Aorta (tissue), 5 donors: ENCODE results near the gene ANK3. TPM values are rescaled to one million over a fixed set of nuclear protein-coding genes. Genes with fewer than 3 reads are reported as not detected.

Experiments used
- ATAC-seq: fragments of 200-7000 bp; cut with Tn5 transposase; one replicate; pipeline ENCODE4 v1.9.1; 2022; ENCODE audit warnings: moderate library complexity; ENCODE audit not compliant: low FRiP score
- DNase-seq, 2 donors: peaks; one replicate each; pipeline ENCODE4 v3.0.0-alpha.2; 2020
- H3K27ac ChIP-seq, 2 donors: one replicate each; pipeline ENCODE4 v1.5.1; 2013; ENCODE audit warnings: low read length in 2 of 2, mild to moderate bottlenecking in 2 of 2, moderate library complexity in 2 of 2, control low read depth in 1 of 2, inconsistent platforms in 1 of 2, low read depth in 1 of 2
- H3K27me3 ChIP-seq, 2 donors: one replicate each; pipeline ENCODE4 v1.6.1; 2013; ENCODE audit warnings: control low read depth in 1 of 2, low read length in 1 of 2, mild to moderate bottlenecking in 1 of 2, moderate library complexity in 1 of 2; ENCODE audit not compliant: insufficient read depth in 2 of 2, control insufficient read depth in 1 of 2
- H3K36me3 ChIP-seq, 2 donors: one replicate each; pipeline ENCODE4 v1.6.1; 2013; ENCODE audit warnings: control low read depth in 1 of 2, low read length in 1 of 2, mild to moderate bottlenecking in 1 of 2; ENCODE audit not compliant: insufficient read depth in 2 of 2, control insufficient read depth in 1 of 2
- H3K4me1 ChIP-seq, 2 donors: one replicate each; pipeline ENCODE4 v1.6.1; 2013; ENCODE audit warnings: low read length in 2 of 2, control low read depth in 1 of 2, mild to moderate bottlenecking in 1 of 2, moderate library complexity in 1 of 2; ENCODE audit not compliant: insufficient read depth in 2 of 2, control insufficient read depth in 1 of 2
- H3K4me3 ChIP-seq, 2 donors: one replicate each; pipeline ENCODE4 v1.5.1; 2013; ENCODE audit warnings: low read length in 2 of 2, control low read depth in 1 of 2, mild to moderate bottlenecking in 1 of 2
- H3K9me3 ChIP-seq: one replicate; pipeline ENCODE4 v1.6.1; 2013; ENCODE audit warnings: mild to moderate bottlenecking, low read length; ENCODE audit not compliant: control insufficient read depth
- WGBS, 2 donors: extraction: QIAGEN DNeasy Blood & Tissue Kit; methylation state at CpG; one replicate each; pipeline ENCODE4 v1.1.7; 2013; 5-methylcytosine and 5-hydroxymethylcytosine counted together
- intact Hi-C, 2 donors: fragments of 100-400 bp; cut with DNase I; formaldehyde crosslinking; loops; one replicate each; pipeline versions ENCODE4 v1.14.2 to v1.15.0; 2022
- polyA plus RNA-seq, 2 donors: library from polyadenylated mRNA; stranded (reverse); fragments of 200-250 nt; gene quantifications; one replicate each; pipeline ENCODE4 v1.2.3, GENCODE V29; 2013
- total RNA-seq, 2 donors: library from RNA; stranded (reverse); fragmentation: NEBNext Ultra II Directional; extraction: Animal tissue kit (Norgen Biotek cat#: 25700); gene quantifications; one replicate each; pipeline ENCODE4 v1.2.1, GENCODE V29; 2021
- donor health status: healthy with polysubstance abuse.
- donor health status: Bipolar disorder and iron deficiency.
- donor health status: DM: no; HTN: no; CAD: no.
- donor health status: DM: no; HTN: no; CAD: no.
- donor health status: DM: yes; HTN: yes; CAD: no.

Gene ANK3
- total and polyA plus RNA-seq, 4 donors, result 16.5 to 38.2 (median 20.6) TPM

GRCh38 chr10:60031664-60032063 lies 358.0 kb downstream of the ANK3 start:
- Histone ChIP-seq H3K9me3 (no peaks in the 10 kb centered on the region), H3K27ac (peak overlapping the region in 1 of 2 donors; percentile 25), H3K36me3 (no peaks in the 10 kb centered on the region), H3K27me3 (no peaks in the 10 kb centered on the region), H3K4me1 (no peaks in the 10 kb centered on the region), H3K4me3 (no peak overlapping the region)
- ATAC-seq (peak; percentile 57), DNase-seq (no peak)
- intact Hi-C loops, result loop anchor here in 1 of 2 donors (2.0 kb wide), 1 partner anchor 407 kb away; no protein-coding TSS in a partner anchor

GRCh38 chr10:60031183-60031582 lies 358.5 kb downstream of the ANK3 start:
- H3K36me3 ChIP-seq, result no peaks in the 10 kb centered on the region
- ATAC-seq, result no peak
- H3K9me3 ChIP-seq, result no peaks in the 10 kb centered on the region
- H3K27ac ChIP-seq, result no peak overlapping the region
- H3K4me3 ChIP-seq, result no peak overlapping the region
- H3K27me3 ChIP-seq, result no peaks in the 10 kb centered on the region
- H3K4me1 ChIP-seq, result no peaks in the 10 kb centered on the region
- no peak for DNase-seq
- intact Hi-C loops, result no loop called here
- 66 to 79% methylated on average over 1 of the region's 1 CpG for WGBS, 2 donors

GRCh38 chr10:60029475-60029874 lies 360.2 kb downstream of the ANK3 start:
- no peaks in the 10 kb centered on the region for H3K9me3 ChIP-seq
- no peak overlapping the region for H3K4me3 ChIP-seq
- H3K36me3 ChIP-seq, result no peaks in the 10 kb centered on the region
- no peak for ATAC-seq
- H3K4me1 ChIP-seq, result no peaks in the 10 kb centered on the region
- intact Hi-C loops, result no loop called here
- H3K27me3 ChIP-seq, result no peaks in the 10 kb centered on the region
- no peak for DNase-seq
- no peak overlapping the region for H3K27ac ChIP-seq
- WGBS, 2 donors, result 87 to 89% methylated on average over 6 of the region's 6 CpGs

GRCh38 chr10:60028081-60028480 lies 361.6 kb downstream of the ANK3 start:
- no peaks in the 10 kb centered on the region for H3K4me1 ChIP-seq
- H3K4me3 ChIP-seq, result no peak overlapping the region
- H3K27me3 ChIP-seq, result no peaks in the 10 kb centered on the region
- ATAC-seq (no peak), DNase-seq (no peak)
- no peaks in the 10 kb centered on the region for H3K9me3 ChIP-seq
- H3K27ac ChIP-seq, result no peak overlapping the region
- intact Hi-C loops, result no loop called here
- WGBS, 2 donors, result 86 to 97% methylated on average over 1 of the region's 1 CpG
- H3K36me3 ChIP-seq, result no peaks in the 10 kb centered on the region

GRCh38 chr10:60025279-60025678 lies 364.4 kb downstream of the ANK3 start:
- no peaks in the 10 kb centered on the region for H3K9me3 ChIP-seq
- no peak overlapping the region for H3K4me3 ChIP-seq
- intact Hi-C loops, result no loop called here
- no peaks in the 10 kb centered on the region for H3K27me3 ChIP-seq
- H3K4me1 ChIP-seq, result no peaks in the 10 kb centered on the region
- no peaks in the 10 kb centered on the region for H3K36me3 ChIP-seq
- no peak for ATAC-seq
- WGBS, 2 donors, result 92 to 96% methylated on average over 1 of the region's 1 CpG
- no peak for DNase-seq
- H3K27ac ChIP-seq, result no peak overlapping the region

GRCh38 chr10:60024506-60024905 lies 365.2 kb downstream of the ANK3 start:
- ATAC-seq, result no peak
- intact Hi-C loops, result no loop called here

GRCh38 chr10:60023155-60023877 lies 366.4 kb downstream of the ANK3 start:
- ATAC-seq (peak; percentile 29), DNase-seq (no peak)
- Histone ChIP-seq H3K27me3 (no peaks in the 10 kb centered on the region), H3K4me1 (no peaks in the 10 kb centered on the region), H3K4me3 (no peak overlapping the region), H3K27ac (no peak overlapping the region), H3K36me3 (no peaks in the 10 kb centered on the region), H3K9me3 (no peaks in the 10 kb centered on the region)
- 89 to 92% methylated on average over 2 of the region's 2 CpGs for WGBS, 2 donors
- intact Hi-C loops, result no loop called here

More at GRCh38 chr10:60024506-60024905, 365.2 kb downstream of the ANK3 start:
- no peaks in the 10 kb centered on the region for H3K36me3 ChIP-seq
- H3K27me3 ChIP-seq, result no peaks in the 10 kb centered on the region
- no peak overlapping the region for H3K27ac ChIP-seq
- H3K4me1 ChIP-seq, result no peaks in the 10 kb centered on the region
- no peak for DNase-seq
- H3K9me3 ChIP-seq, result no peaks in the 10 kb centered on the region
- H3K4me3 ChIP-seq, result no peak overlapping the region
- WGBS, 2 donors, result 92 to 94% methylated on average over 4 of the region's 4 CpGs

GRCh38 chr10:60021361-60021760 lies 368.3 kb downstream of the ANK3 start:
- H3K27me3 ChIP-seq, result no peaks in the 10 kb centered on the region
- H3K27ac ChIP-seq, result no peak overlapping the region
- no peak for ATAC-seq
- H3K9me3 ChIP-seq, result no peaks in the 10 kb centered on the region
- H3K4me1 ChIP-seq, result no peaks in the 10 kb centered on the region
- intact Hi-C loops, result no loop called here
- no peak for DNase-seq
- no peaks in the 10 kb centered on the region for H3K36me3 ChIP-seq
- no peak overlapping the region for H3K4me3 ChIP-seq
- WGBS, 2 donors, result 95 to 98% methylated on average over 2 of the region's 2 CpGs

GRCh38 chr10:60016794-60017193 lies 372.9 kb downstream of the ANK3 start:
- no peak overlapping the region for H3K27ac ChIP-seq
- no peaks in the 10 kb centered on the region for H3K4me1 ChIP-seq
- WGBS, 2 donors, result 97% methylated on average over 3 of the region's 3 CpGs
- ATAC-seq (no peak), DNase-seq (no peak)
- no peaks in the 10 kb centered on the region for H3K9me3 ChIP-seq
- no peak overlapping the region for H3K4me3 ChIP-seq
- no peaks in the 10 kb centered on the region for H3K27me3 ChIP-seq
- no peaks in the 10 kb centered on the region for H3K36me3 ChIP-seq
- intact Hi-C loops, result no loop called here
